Measurements from ENCODE around the gene GTF2F2. TPM values are rescaled to one million over a fixed set of nuclear protein-coding genes. Genes with fewer than 3 reads are reported as not detected.

GTF2F2 gene
- total and polyA plus RNA-seq, 8 donors, result 15.5 to 26.7 (median 23.8) TPM

GRCh38 chr13:45231722-45232121 lies 111.4 kb downstream of the GTF2F2 start:
- TF ChIP-seq CTCF (IDR thresholded peaks at IDR 0.05), result no peak
- intact Hi-C loops (cut with DNase I), result no loop called here
- H3K27ac ChIP-seq, result peak overlapping the region in 1 of 2 donors; percentile 58
- H3K4me3 ChIP-seq, result no peak overlapping the region
- DNase-seq, result peak in 1 of 4 donors; percentile 43
- peaks cover 0 to 6% of the 10 kb centered on the region in 2 donors for H3K4me1 ChIP-seq
- no peaks in the 10 kb centered on the region for H3K9me3 ChIP-seq
- peak; percentile 39 for ATAC-seq
- no peaks in the 10 kb centered on the region for H3K27me3 ChIP-seq
- peaks cover 0 to 4% of the 10 kb centered on the region in 2 donors for H3K36me3 ChIP-seq

GRCh38 chr13:45232591-45232990 lies 112.3 kb downstream of the GTF2F2 start:
- DNase-seq (no peak), ATAC-seq (no peak)
- H3K4me1 ChIP-seq, result peaks cover 0 to 6% of the 10 kb centered on the region in 2 donors
- H3K9me3 ChIP-seq, result no peaks in the 10 kb centered on the region
- no peaks in the 10 kb centered on the region for H3K27me3 ChIP-seq
- no peak overlapping the region for H3K4me3 ChIP-seq
- H3K36me3 ChIP-seq, result peaks cover 0 to 4% of the 10 kb centered on the region in 2 donors
- TF ChIP-seq CTCF (IDR thresholded peaks at IDR 0.05), result no peak
- no peak overlapping the region for H3K27ac ChIP-seq
- intact Hi-C loops (cut with DNase I), result no loop called here

- Histone ChIP-seq H3K9me3 (no peaks in the 10 kb centered on the region), H3K36me3 (no peaks in the 10 kb centered on the region), H3K4me3 (no peak overlapping the region), H3K4me1 (peaks cover 6 to 8% of the 10 kb centered on the region in 2 donors), H3K27me3 (no peaks in the 10 kb centered on the region), H3K27ac (no peak overlapping the region)
- no peak for DNase-seq
- no peak for TF ChIP-seq CTCF (IDR thresholded peaks at IDR 0.05)
- no peak for ATAC-seq
- intact Hi-C loops (cut with DNase I), result no loop called here
Observed at GRCh38 chr13:45238945-45239795, 118.9 kb downstream of the GTF2F2 start.

GRCh38 chr13:45240143-45240542 lies 119.8 kb downstream of the GTF2F2 start:
- intact Hi-C loops (cut with DNase I), result no loop called here
- Histone ChIP-seq H3K36me3 (no peaks in the 10 kb centered on the region), H3K4me3 (no peak overlapping the region), H3K9me3 (no peaks in the 10 kb centered on the region), H3K27ac (no peak overlapping the region), H3K4me1 (peaks cover 6 to 8% of the 10 kb centered on the region in 2 donors), H3K27me3 (no peaks in the 10 kb centered on the region)
- ATAC-seq, result no peak
- no peak for TF ChIP-seq CTCF (IDR thresholded peaks at IDR 0.05)
- DNase-seq, result no peak

GRCh38 chr13:45242070-45242469 lies 121.8 kb downstream of the GTF2F2 start:
- H3K4me3 ChIP-seq, result no peak overlapping the region
- peaks cover 6 to 8% of the 10 kb centered on the region in 2 donors for H3K4me1 ChIP-seq
- ATAC-seq (peak; percentile 81), DNase-seq (peak in 1 of 4 donors; percentile 24)
- no peak for TF ChIP-seq CTCF (IDR thresholded peaks at IDR 0.05)
- H3K27me3 ChIP-seq, result no peaks in the 10 kb centered on the region
- no peaks in the 10 kb centered on the region for H3K36me3 ChIP-seq
- intact Hi-C loops (cut with DNase I), result no loop called here
- H3K27ac ChIP-seq, result no peak overlapping the region
- no peaks in the 10 kb centered on the region for H3K9me3 ChIP-seq

Data from left lung (tissue), 10 donors.